ENCODE results near the gene ULK1.

ULK1 gene

DNA sequence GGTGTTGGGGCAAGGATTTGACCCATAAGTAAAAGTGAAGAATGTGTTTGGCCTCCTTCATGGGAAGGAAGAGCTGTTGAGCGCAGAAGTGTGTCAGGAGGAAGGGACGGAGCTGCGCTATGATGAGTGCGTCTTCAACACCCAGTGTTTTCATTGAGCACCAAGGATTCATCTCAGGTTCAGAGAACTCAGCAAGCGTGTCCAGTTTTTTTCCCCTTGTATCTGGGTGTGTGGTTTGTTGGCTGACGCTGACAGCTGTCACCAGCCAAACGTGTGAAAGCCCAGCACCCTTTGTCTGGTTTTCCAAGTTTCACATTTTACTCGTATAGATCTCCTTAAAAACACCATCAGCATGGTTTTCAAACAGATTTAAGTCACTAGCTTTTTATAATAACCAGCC, 67.6 kb downstream of the ULK1 start:
- no peak for DNase-seq

DNA sequence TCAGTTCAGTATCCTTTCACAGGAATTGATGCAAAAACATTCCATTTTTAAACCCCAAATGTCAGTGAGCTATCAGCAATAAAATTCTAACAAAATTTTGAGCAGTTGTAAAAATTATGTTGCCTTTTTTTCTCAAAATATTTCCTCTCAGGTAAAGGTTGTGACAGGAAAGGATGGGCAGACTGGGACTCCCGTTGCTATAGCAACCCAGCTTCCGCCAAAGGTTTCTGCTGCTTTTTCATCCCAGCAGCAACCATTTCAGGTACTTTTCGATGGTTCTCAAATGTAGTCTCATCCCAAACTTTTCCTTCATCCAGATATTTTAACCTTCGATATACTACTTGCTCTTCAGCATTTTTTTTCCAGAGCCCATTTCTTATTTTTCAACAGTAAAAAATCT, 69.0 kb downstream of the ULK1 start:
- peak in 1 of 51 donors; percentile 7 for DNase-seq

DNA sequence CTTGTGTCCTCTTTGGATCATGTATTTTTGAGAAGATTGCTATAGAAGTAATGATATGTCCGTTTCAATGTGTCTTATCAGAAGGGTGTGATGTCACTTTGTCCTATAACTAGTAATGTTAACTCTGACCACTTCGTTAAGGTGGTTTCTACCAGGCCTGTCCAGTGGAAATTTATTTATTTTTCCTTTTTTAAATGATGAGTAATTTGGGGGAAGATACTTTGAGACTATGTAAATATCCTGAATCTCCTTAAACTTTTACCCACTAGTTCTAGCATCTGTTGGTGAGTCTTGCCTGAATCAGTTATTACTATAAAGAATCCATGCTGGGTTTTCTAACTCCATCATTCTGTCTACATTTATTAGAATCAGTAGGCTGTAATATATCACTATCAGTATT, 70.7 kb downstream of the ULK1 start:
- no peak for DNase-seq

DNA sequence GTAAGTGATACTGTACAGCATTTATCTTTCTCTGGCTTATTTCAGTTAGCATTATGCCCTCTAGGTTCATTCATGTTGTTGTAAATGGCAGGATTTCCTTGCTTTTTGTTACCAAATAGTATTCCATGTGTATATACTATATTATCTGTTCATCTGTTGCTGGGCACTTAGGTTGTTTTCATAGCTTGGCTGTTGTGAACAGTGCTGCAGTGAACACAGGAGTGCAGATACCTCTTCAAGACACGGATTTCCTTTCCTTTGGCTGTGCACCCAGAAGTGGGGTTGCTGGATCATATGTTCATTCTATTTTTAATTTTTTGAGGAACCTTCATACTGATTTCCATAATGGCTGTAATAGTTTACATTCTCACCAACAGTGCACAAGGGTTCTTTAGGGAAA, 76.8 kb downstream of the ULK1 start:
- DNase-seq, result no peak

Measured in hypothalamus (tissue), 51 donors.